B cell (primary cell): ENCODE measurements around the gene THRB. TPM values are rescaled to one million over a fixed set of nuclear protein-coding genes. Genes with fewer than 3 reads are reported as not detected.

Experiments used
- ATAC-seq: fragments of 200-7000 bp; cut with Tn5 transposase; one replicate; pipeline ENCODE4 v1.10.0; 2021; ENCODE audit warnings: low read depth, mild to moderate bottlenecking, moderate number of reproducible peaks, moderate library complexity
- CTCF ChIA-PET: fragments of 350-600 bp; sonication (Branson Sonifier 250); formaldehyde crosslinking; loops from one replicate; lab custom pipeline; 2021; ENCODE audit warnings: antibody characterized with exemption, inconsistent platforms; lab: Charles Lee
- POLR2A ChIA-PET: fragments of 350-600 bp; sonication (Branson Sonifier 250); formaldehyde crosslinking; loops from one replicate; lab custom pipeline; 2021; ENCODE audit warnings: antibody characterized with exemption; lab: Charles Lee
- DNase-seq: peaks from one replicate; pipeline ENCODE4 v3.0.0; 2013
- H2AFZ ChIP-seq: 2 replicates; pipeline ENCODE4 v1.6.1; 2012; ENCODE audit warnings: mild to moderate bottlenecking, low read depth, low read length; ENCODE audit not compliant: insufficient read depth, poor library complexity, severe bottlenecking
- H3K27ac ChIP-seq, 2 donors: 1 replicate in 1 of 2; 2 replicates in 1 of 2; pipeline ENCODE4 v1.5.1; 2012 to 2013; ENCODE audit warnings: low read length in 2 of 2, mild to moderate bottlenecking in 2 of 2, moderate library complexity in 1 of 2
- H3K27me3 ChIP-seq, 4 experiments: fragments of 200-600 bp in 1 of 4; sonication (generic) in 1 of 4; replicated peaks in 1 of 4; 1 replicate in 2 of 4; 2 replicates in 2 of 4; pipeline versions ENCODE4 v1.6.1 to v1.7.0; 2013 to 2016; ENCODE audit warnings: low read length in 3 of 4, mild to moderate bottlenecking in 2 of 4, mixed read lengths in 1 of 4, moderate library complexity in 1 of 4; ENCODE audit not compliant: insufficient read depth in 4 of 4, control insufficient read depth in 3 of 4; ENCODE audit errors: control extremely low read depth in 1 of 4
- H3K36me3 ChIP-seq, 2 experiments: replicated peaks in 1 of 2; 1 replicate in 1 of 2; 2 replicates in 1 of 2; pipeline versions ENCODE4 v1.6.1 to v1.7.1; 2013; ENCODE audit warnings: low read length in 1 of 2; ENCODE audit not compliant: insufficient read depth in 2 of 2, control insufficient read depth in 1 of 2; ENCODE audit errors: control extremely low read depth in 1 of 2, extremely low read depth in 1 of 2
- H3K4me1 ChIP-seq, 2 donors: fragments of 200-600 bp in 1 of 2; sonication (generic) in 1 of 2; 1 replicate in 1 of 2; 2 replicates in 1 of 2; pipeline versions ENCODE4 v1.5.1 to v1.6.1; 2013 to 2017; ENCODE audit warnings: low read length in 2 of 2; ENCODE audit not compliant: control insufficient read depth in 2 of 2, insufficient read depth in 2 of 2
- H3K4me2 ChIP-seq: replicated peaks from 2 replicates; pipeline ENCODE3; 2012; ENCODE audit warnings: mild to moderate bottlenecking, low read depth, low read length; ENCODE audit not compliant: poor library complexity, severe bottlenecking
- H3K4me3 ChIP-seq, 5 experiments: fragments of 200-600 bp in 1 of 5; sonication (generic) in 1 of 5; 1 replicate in 3 of 5; 2 replicates in 2 of 5; pipeline versions ENCODE4 v1.5.1 to v1.7.0; 2011 to 2016; ENCODE audit warnings: low read length in 4 of 5, mild to moderate bottlenecking in 4 of 5, low read depth in 2 of 5, control low read depth in 1 of 5, moderate library complexity in 1 of 5; ENCODE audit not compliant: insufficient read depth in 1 of 5; ENCODE audit errors: control extremely low read depth in 1 of 5, extremely low read depth in 1 of 5
- H3K79me2 ChIP-seq: fragments of 200-600 bp; sonication (generic); one replicate; pipeline ENCODE4 v1.6.0; 2016; ENCODE audit warnings: low read length; ENCODE audit not compliant: control insufficient read depth, insufficient read depth
- H3K9ac ChIP-seq: fragments of 200-600 bp; sonication (generic); 2 replicates; pipeline ENCODE4 v1.6.1; 2017; ENCODE audit warnings: mild to moderate bottlenecking, low read length, moderate library complexity
- H3K9me3 ChIP-seq, 3 donors: one replicate each; pipeline versions ENCODE4 v1.6.1 to v1.7.1; 2013; ENCODE audit warnings: low read length in 2 of 3; ENCODE audit not compliant: control insufficient read depth in 2 of 3, insufficient read depth in 1 of 3; ENCODE audit errors: control extremely low read depth in 1 of 3
- H4K20me1 ChIP-seq: 2 replicates; pipeline ENCODE4 v1.6.0; 2012; ENCODE audit warnings: mild to moderate bottlenecking, low read length; ENCODE audit not compliant: insufficient read depth, control insufficient read depth, poor library complexity, severe bottlenecking
- H3K27ac Mint-ChIP-seq: one replicate; pipeline ENCODE4 v1.8.0; 2021; ENCODE audit warnings: mixed read lengths
- H3K27me3 Mint-ChIP-seq: one replicate; pipeline ENCODE4 v1.8.0; 2021; ENCODE audit warnings: mixed read lengths
- H3K4me1 Mint-ChIP-seq: one replicate; pipeline ENCODE4 v1.8.0; 2021; ENCODE audit warnings: mixed read lengths
- H3K4me3 Mint-ChIP-seq: one replicate; pipeline ENCODE4 v1.8.0; 2021; ENCODE audit warnings: mixed read lengths
- H3K9me3 Mint-ChIP-seq: one replicate; pipeline ENCODE4 v1.8.0; 2022; ENCODE audit warnings: mixed read lengths; ENCODE audit not compliant: insufficient read depth
- EZH2 ChIP-seq: IDR thresholded peaks from 2 replicates; pipeline ENCODE4 v1.6.1; 2012; ENCODE audit warnings: borderline replicate concordance, low read depth, mild to moderate bottlenecking, moderate library complexity, low read length; ENCODE audit not compliant: insufficient read depth, poor library complexity, severe bottlenecking
- WGBS: methylation state at CpG from one replicate; pipeline ENCODE4 v1.1.5; 2013; ENCODE audit warnings: missing lambda C conversion rate; ENCODE audit not compliant: insufficient coverage; 5-methylcytosine and 5-hydroxymethylcytosine counted together
- intact Hi-C: fragments of 100-400 bp; cut with micrococcal nuclease; formaldehyde crosslinking; loops from one replicate; pipeline ENCODE4 v1.10.0; 2022
- polyA plus RNA-seq: library from polyadenylated mRNA; depleted of rRNA; stranded (reverse); fragments of >200 nt; gene quantifications from 2 replicates; pipeline ENCODE4 v1.2.3, GENCODE V29; 2012
- total RNA-seq, 2 donors: library from RNA; stranded (reverse); fragments of 120-200 nt in 1 of 2; gene quantifications; 1 replicate in 1 of 2; 2 replicates in 1 of 2; pipeline versions ENCODE4 v1.2.3 to v1.2.4, GENCODE V29; 2013 to 2022
- TF ChIP-seq, protein P1 (sequence below): fragments of 200-600 bp; IDR thresholded peaks from one replicate; pipeline ENCODE4 v1.8.0; 2022; ENCODE audit warnings: antibody characterized with exemption, mild to moderate bottlenecking

Gene THRB
- total and polyA plus RNA-seq, 2 donors (not counting 1 experiment from before 2014, with no cell fraction given) = 0.86 to 1.8 TPM

DNA sequence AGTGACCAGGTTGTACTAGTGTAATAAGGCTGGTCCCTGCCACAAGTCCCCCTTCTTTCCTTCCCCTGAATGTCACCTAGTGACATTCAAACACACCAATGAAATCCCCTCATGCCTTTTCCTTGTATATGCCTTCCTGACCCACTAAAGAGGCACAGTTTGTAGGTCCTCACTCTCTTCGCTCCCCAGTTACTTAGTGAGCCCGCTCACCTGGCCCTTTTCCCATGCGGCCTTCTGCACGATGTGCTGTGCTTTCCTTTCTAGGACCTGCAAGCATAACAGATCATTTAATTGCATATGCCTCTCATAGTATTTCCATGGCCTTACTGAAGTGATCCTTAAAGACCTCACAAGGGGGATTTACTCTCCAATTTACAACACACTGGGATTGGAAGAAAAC, 146.3 kb downstream of the THRB start:
- intact Hi-C loops = no loop called here
- H3K79me2 ChIP-seq = no peaks in the 10 kb centered on the region
- POLR2A ChIA-PET = no interaction called here
- H3K4me3 ChIP-seq = no peak overlapping the region
- Mint-ChIP-seq H3K4me1 (no peaks in the 10 kb centered on the region), H3K27ac (no peak overlapping the region), H3K4me3 (no peak overlapping the region), H3K27me3 (peaks cover 5% of the 10 kb centered on the region), H3K9me3 (no peaks in the 10 kb centered on the region)
- no peak overlapping the region for H3K4me2 ChIP-seq
- CTCF ChIA-PET = no interaction called here
- H4K20me1 ChIP-seq = no peaks in the 10 kb centered on the region
- H3K9ac ChIP-seq = no peak overlapping the region
- no peaks in the 10 kb centered on the region for H3K27me3 ChIP-seq
- H2AFZ ChIP-seq = no peak overlapping the region
- TF ChIP-seq, protein P1, sequence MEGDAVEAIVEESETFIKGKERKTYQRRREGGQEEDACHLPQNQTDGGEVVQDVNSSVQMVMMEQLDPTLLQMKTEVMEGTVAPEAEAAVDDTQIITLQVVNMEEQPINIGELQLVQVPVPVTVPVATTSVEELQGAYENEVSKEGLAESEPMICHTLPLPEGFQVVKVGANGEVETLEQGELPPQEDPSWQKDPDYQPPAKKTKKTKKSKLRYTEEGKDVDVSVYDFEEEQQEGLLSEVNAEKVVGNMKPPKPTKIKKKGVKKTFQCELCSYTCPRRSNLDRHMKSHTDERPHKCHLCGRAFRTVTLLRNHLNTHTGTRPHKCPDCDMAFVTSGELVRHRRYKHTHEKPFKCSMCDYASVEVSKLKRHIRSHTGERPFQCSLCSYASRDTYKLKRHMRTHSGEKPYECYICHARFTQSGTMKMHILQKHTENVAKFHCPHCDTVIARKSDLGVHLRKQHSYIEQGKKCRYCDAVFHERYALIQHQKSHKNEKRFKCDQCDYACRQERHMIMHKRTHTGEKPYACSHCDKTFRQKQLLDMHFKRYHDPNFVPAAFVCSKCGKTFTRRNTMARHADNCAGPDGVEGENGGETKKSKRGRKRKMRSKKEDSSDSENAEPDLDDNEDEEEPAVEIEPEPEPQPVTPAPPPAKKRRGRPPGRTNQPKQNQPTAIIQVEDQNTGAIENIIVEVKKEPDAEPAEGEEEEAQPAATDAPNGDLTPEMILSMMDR = no peak
- TF ChIP-seq EZH2 = no peak
- DNase-seq (no peak), ATAC-seq (no peak)
- no peaks in the 10 kb centered on the region for H3K36me3 ChIP-seq
- 100% methylated on average over 4 of the region's 4 CpGs for WGBS
- H3K27ac ChIP-seq = no peak overlapping the region
- no peaks in the 10 kb centered on the region for H3K9me3 ChIP-seq
- H3K4me1 ChIP-seq = no peaks in the 10 kb centered on the region

DNA sequence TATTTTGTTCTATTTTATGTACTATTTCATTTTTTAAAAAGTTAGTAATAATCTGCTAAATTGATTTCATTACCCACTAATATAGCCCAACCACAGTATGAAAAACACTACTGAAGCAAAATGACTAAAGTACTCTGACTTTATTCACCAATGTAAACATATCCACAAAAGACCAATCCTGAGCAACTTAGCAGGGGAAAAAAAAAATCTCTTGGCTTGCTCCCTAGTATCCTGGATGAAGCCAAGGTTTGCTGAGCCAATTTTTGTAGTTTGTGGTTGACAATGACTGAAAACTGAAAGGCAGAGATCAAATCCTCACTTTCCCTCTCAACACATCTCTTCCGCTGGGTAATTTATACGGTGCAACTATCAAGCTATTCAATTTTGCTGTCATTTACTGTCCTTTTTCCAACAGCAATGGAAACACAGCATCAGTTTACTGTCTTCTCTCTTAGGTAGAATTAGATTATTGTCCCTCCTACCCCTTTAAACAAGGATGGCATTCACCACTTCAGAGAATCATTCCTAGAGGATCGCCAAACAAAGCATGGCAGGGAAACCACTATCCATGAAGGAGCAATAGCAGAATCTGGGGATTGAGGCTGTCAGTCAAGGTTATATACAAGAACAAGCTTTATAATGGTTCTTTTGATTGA, 149.7 kb downstream of the THRB start:
- Histone ChIP-seq H3K9ac (no peak overlapping the region), H3K36me3 (no peaks in the 10 kb centered on the region), H3K79me2 (no peaks in the 10 kb centered on the region), H3K4me2 (no peak overlapping the region), H3K27ac (no peak overlapping the region), H2AFZ (no peak overlapping the region), H3K9me3 (no peaks in the 10 kb centered on the region), H3K4me1 (no peaks in the 10 kb centered on the region), H4K20me1 (no peaks in the 10 kb centered on the region), H3K4me3 (no peak overlapping the region), H3K27me3 (no peaks in the 10 kb centered on the region)
- no peaks in the 10 kb centered on the region for H3K4me1 Mint-ChIP-seq
- intact Hi-C loops = no loop called here
- no CpG with 5 or more reads among the region's 3 CpGs for WGBS
- no peak overlapping the region for H3K4me3 Mint-ChIP-seq
- ChIA-PET CTCF (no interaction called here), POLR2A (no interaction called here)
- peaks cover 9% of the 10 kb centered on the region for H3K27me3 Mint-ChIP-seq
- TF ChIP-seq, protein P1 = no peak
- no peak for TF ChIP-seq EZH2
- H3K9me3 Mint-ChIP-seq = no peaks in the 10 kb centered on the region
- H3K27ac Mint-ChIP-seq = no peak overlapping the region
- no peak for ATAC-seq
- no peak for DNase-seq
